GM21717 (cell line): Measurements from ENCODE around the gene FAM89A.

Experiments
- ATAC-seq: cut with Tn5 transposase; IDR thresholded peaks from one replicate; pipeline ENCODE4 v1.9.1; 2021; ENCODE audit warnings: mild to moderate bottlenecking, moderate library complexity; ENCODE audit not compliant: unreplicated experiment

FAM89A gene

GRCh38 chr1:230970432-230970831 is 69.6 kb downstream of the FAM89A start:
- ATAC-seq, result no peak
